ENCODE results near the gene GHR.

Gene GHR

DNA sequence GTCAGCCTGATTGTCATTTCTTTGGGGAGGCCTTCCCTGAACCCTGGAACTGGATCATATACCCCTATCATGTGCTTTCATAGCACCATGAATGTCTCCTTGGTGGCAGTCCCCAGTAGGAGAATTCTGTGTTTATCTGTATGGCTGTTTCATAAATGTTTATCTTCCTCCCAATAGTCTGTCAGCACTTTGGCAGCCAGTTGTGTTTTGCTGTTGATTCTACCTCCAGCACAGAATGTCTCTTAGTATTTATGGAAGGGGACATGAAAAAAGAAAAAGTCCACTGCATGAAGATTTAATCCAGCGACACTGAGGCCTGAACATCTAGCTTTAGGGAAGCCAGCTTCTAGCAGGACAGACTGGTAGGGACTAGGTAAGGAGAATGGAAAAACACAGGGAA is 38.3 kb downstream of the GHR start:
- TF ChIP-seq, protein P1, sequence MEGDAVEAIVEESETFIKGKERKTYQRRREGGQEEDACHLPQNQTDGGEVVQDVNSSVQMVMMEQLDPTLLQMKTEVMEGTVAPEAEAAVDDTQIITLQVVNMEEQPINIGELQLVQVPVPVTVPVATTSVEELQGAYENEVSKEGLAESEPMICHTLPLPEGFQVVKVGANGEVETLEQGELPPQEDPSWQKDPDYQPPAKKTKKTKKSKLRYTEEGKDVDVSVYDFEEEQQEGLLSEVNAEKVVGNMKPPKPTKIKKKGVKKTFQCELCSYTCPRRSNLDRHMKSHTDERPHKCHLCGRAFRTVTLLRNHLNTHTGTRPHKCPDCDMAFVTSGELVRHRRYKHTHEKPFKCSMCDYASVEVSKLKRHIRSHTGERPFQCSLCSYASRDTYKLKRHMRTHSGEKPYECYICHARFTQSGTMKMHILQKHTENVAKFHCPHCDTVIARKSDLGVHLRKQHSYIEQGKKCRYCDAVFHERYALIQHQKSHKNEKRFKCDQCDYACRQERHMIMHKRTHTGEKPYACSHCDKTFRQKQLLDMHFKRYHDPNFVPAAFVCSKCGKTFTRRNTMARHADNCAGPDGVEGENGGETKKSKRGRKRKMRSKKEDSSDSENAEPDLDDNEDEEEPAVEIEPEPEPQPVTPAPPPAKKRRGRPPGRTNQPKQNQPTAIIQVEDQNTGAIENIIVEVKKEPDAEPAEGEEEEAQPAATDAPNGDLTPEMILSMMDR (conservative IDR thresholded peaks at IDR 0.05): no peak

GRCh38 chr5:42462083-42462482 is 38.8 kb downstream of the GHR start:
- H3K27ac ChIP-seq: peak overlapping the region; percentile 37
- TF ChIP-seq, protein P1 (conservative IDR thresholded peaks at IDR 0.05): no peak

More for the DNA sequence above, 38.3 kb downstream of the GHR start:
- H3K27ac ChIP-seq: peak overlapping the region; percentile 37

GRCh38 chr5:42467572-42467971 is 44.3 kb downstream of the GHR start:
- H3K27ac ChIP-seq: no peak overlapping the region
- TF ChIP-seq, protein P1 (conservative IDR thresholded peaks at IDR 0.05): no peak

GRCh38 chr5:42467981-42468524 is 44.8 kb downstream of the GHR start:
- TF ChIP-seq, protein P1 (conservative IDR thresholded peaks at IDR 0.05): no peak
- no peak overlapping the region for H3K27ac ChIP-seq

DNA sequence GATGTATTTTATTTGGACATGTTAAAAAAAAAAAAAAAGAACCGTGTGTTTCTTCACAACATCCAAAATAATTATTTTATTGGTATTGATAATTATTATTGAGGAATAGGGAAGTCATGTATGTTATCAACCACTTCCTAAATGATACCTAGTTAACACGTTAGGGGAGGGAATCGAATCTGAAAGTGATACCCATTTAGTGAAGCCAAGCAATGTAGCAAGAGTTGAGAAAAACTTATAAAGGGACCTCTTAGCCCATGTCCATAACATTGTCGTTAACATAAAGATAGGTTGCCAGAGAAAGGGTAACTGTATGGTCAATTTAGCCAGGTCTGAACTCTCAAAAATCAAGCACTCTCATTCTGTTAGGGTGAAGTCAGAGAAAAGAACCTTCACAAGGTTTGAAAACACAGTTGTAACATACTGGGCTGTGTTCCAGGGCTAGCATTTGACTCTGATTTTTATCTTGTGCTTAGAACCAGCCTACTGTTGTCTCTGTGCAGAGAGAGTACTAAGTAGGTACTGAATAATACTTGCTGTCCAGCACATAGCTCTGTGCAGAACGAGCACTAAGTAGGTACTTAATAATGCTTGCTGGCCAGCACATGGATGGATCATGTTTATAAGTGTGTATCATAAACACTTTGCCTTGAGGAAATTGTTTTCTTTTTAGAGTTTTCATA is 60.4 kb downstream of the GHR start:
- TF ChIP-seq, protein P1 (conservative IDR thresholded peaks at IDR 0.05): no peak
- peak overlapping the region; percentile 13; the same call in 1 of the 2 replicates for H3K27ac ChIP-seq

DNA sequence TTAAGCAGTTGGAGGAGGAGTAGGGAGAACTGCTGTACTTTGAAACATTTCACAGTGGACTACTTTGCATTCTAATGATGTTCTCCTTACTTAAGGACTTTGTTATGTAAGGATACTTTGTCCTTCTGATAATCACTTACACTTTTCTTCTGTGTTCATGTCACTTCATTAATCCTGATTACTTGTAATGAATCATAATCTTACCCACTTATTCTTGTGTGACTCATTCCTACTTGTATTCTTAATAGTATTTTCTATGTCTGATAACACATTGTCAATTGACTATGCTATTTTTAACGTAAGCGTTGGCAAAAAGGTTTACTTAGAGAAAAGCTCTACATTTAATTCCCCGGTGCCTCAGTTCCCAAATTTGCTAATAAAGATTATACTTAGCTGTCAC is 63.8 kb downstream of the GHR start:
- H3K27ac ChIP-seq: no peak overlapping the region
- TF ChIP-seq, protein P1 (conservative IDR thresholded peaks at IDR 0.05): no peak

- H3K27ac ChIP-seq: no peak overlapping the region
- TF ChIP-seq, protein P1 (conservative IDR thresholded peaks at IDR 0.05): no peak
Observed at GRCh38 chr5:42487821-42488220, 64.6 kb downstream of the GHR start.
